Measurements from ENCODE around the gene ULK2.

Gene ULK2

DNA sequence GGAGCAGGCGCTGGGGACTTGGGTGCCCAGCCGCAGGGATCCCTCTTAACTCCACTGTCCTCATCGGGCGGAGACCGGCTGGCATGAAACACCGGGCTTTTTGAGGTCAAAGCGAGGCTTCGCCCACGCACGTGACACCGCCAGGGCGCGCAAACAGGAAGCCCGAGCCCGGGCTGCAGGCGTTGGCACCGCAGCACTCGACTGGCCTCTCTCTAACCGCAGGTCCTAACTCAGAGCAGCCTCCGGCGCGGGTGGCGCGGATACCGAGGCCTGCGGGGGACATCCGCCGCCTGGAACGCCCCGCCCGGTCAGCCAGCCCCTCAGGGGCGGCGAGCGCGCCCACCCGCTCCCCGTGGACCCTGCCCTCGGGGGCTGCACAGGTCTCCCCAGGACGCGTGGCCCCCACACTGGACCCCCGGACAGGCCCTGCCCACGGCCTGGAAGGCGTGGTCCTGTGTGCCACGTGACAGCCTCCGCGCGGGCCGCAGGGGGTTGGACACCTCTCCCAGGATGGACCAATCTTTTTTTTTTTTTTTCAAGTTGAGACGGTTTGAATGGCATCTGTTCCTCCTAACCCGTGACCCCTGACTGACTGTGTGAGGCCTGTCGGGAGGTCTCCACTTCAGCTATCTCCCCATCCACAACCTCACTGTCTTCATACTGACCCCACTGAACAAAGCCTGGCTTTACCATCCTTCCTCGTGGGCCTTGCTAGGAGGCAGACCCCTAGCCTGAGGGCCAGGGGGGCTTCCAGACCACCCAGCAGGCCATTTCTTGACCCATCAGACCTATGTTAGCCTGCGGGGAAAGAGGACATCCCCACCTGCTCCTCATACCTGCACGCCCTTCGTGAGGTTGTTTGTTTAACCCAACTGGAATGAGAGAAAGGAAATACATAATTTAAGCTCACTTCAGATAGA lies 143.0 kb downstream of the ULK2 start:
- DNase-seq = no peak

GRCh38 chr17:19723964-19724363 lies 143.8 kb downstream of the ULK2 start:
- no peak for DNase-seq

Measured in NCI-H1694 treated with DMSO at 0.1 percent for 48 hours (cell line).